Common myeloid progenitor, CD34-positive (primary cell): ENCODE measurements around the gene TRABD2A.
"Not testable (repeated sequence)": the region's sequence is repeated elsewhere in the genome, so short reads cannot be mapped to it uniquely, and the experiment has no call there.

Experiments used
- CTCF ChIA-PET: fragments of 350-600 bp; sonication (Branson Sonifier 250); formaldehyde crosslinking; loops from one replicate; lab custom pipeline; 2021; ENCODE audit warnings: antibody characterized with exemption; lab: Charles Lee
- POLR2A ChIA-PET: fragments of 350-600 bp; sonication (Branson Sonifier 250); formaldehyde crosslinking; loops from one replicate; lab custom pipeline; 2021; ENCODE audit warnings: antibody characterized with exemption; lab: Charles Lee
- DNase-seq, 3 donors: peaks; one replicate each; pipeline versions ENCODE4 v3.0.0 to v3.0.0-alpha.2; 2013
- H3K27ac ChIP-seq, 2 experiments: 1 replicate in 1 of 2; 2 replicates in 1 of 2; pipeline ENCODE4 v1.7.0; 2013; ENCODE audit warnings: inconsistent platforms in 2 of 2, low read length in 2 of 2, mild to moderate bottlenecking in 2 of 2, low read depth in 1 of 2, moderate library complexity in 1 of 2; ENCODE audit not compliant: severe bottlenecking in 2 of 2, insufficient read depth in 1 of 2, poor library complexity in 1 of 2
- H3K27me3 ChIP-seq, 5 experiments: replicated peaks in 2 of 5; 1 replicate in 3 of 5; 2 replicates in 2 of 5; pipeline versions ENCODE4 v1.6.1 to v1.7.0; 2013; ENCODE audit warnings: low read length in 4 of 5, mild to moderate bottlenecking in 2 of 5, moderate library complexity in 2 of 5, inconsistent platforms in 1 of 5; ENCODE audit not compliant: insufficient read depth in 5 of 5, control insufficient read depth in 4 of 5
- H3K36me3 ChIP-seq, 4 experiments: 1 replicate in 2 of 4; 2 replicates in 2 of 4; pipeline versions ENCODE4 v1.6.1 to v1.7.0; 2013; ENCODE audit warnings: low read length in 3 of 4, control low read depth in 1 of 4, mild to moderate bottlenecking in 1 of 4; ENCODE audit not compliant: control insufficient read depth in 4 of 4, insufficient read depth in 4 of 4
- H3K4me1 ChIP-seq, 4 experiments: 1 replicate in 3 of 4; 2 replicates in 1 of 4; pipeline versions ENCODE4 v1.6.1 to v1.7.1; 2013; ENCODE audit warnings: low read length in 3 of 4, mild to moderate bottlenecking in 3 of 4, control low read depth in 1 of 4, inconsistent platforms in 1 of 4, moderate library complexity in 1 of 4; ENCODE audit not compliant: control insufficient read depth in 4 of 4, insufficient read depth in 4 of 4; ENCODE audit errors: control extremely low read depth in 1 of 4
- H3K4me3 ChIP-seq, 7 experiments: 1 replicate in 4 of 7; 2 replicates in 3 of 7; pipeline versions ENCODE4 v1.5.1 to v1.7.0; 2013; ENCODE audit warnings: mild to moderate bottlenecking in 7 of 7, low read length in 6 of 7, moderate library complexity in 6 of 7, inconsistent platforms in 2 of 7, low read depth in 2 of 7, control low read depth in 1 of 7; ENCODE audit not compliant: insufficient read depth in 4 of 7, control insufficient read depth in 1 of 7; ENCODE audit errors: extremely low read depth in 1 of 7
- H3K9me3 ChIP-seq, 5 experiments: 1 replicate in 4 of 5; 2 replicates in 1 of 5; pipeline versions ENCODE4 v1.6.1 to v1.7.1; 2013; ENCODE audit warnings: low read length in 4 of 5, mild to moderate bottlenecking in 2 of 5, inconsistent platforms in 1 of 5, low read depth in 1 of 5, moderate library complexity in 1 of 5; ENCODE audit not compliant: control insufficient read depth in 4 of 5, insufficient read depth in 2 of 5; ENCODE audit errors: control extremely low read depth in 1 of 5
- WGBS: methylation state at CpG from one replicate; pipeline ENCODE4 v1.1.5; 2013; ENCODE audit not compliant: insufficient coverage; 5-methylcytosine and 5-hydroxymethylcytosine counted together

TRABD2A gene

GRCh38 chr2:84875619-84876018, 5.3 kb downstream of the TRABD2A start:
- 83% methylated on average over 1 of the region's 1 CpG for WGBS
- H3K27ac ChIP-seq, DNase-seq, H3K4me3 ChIP-seq, POLR2A ChIA-PET, H3K9me3 ChIP-seq, H3K36me3 ChIP-seq: not testable (repeated sequence)
- CTCF ChIA-PET = interaction anchor here (0.7 to 1.3 kb wide), 2 partner anchors 9 to 103 kb away, joined by 3 read pairs; no protein-coding TSS in a partner anchor
- peaks cover 0 to 42% (median 23%) of the 10 kb centered on the region in 5 experiments for H3K27me3 ChIP-seq
- peaks cover 8 to 12% (median 12%) of the 10 kb centered on the region in 4 experiments for H3K4me1 ChIP-seq

GRCh38 chr2:84875213-84875560, 5.7 kb downstream of the TRABD2A start:
- Histone ChIP-seq H3K36me3 (no peaks in the 10 kb centered on the region), H3K4me3 (no peak overlapping the region), H3K27ac (no peak overlapping the region), H3K27me3 (peaks cover 0 to 42% (median 19%) of the 10 kb centered on the region in 5 experiments), H3K9me3 (no peaks in the 10 kb centered on the region), H3K4me1 (peaks cover 6 to 8% (median 7%) of the 10 kb centered on the region in 4 experiments)
- 95% methylated on average over 4 of the region's 4 CpGs for WGBS
- CTCF ChIA-PET = interaction anchor here (0.7 kb wide), 1 partner anchor 103 kb away, joined by 3 read pairs; no protein-coding TSS in a partner anchor
- POLR2A ChIA-PET = no interaction called here
- no peak for DNase-seq

- Histone ChIP-seq H3K27me3 (peaks cover 0 to 37% (median 15%) of the 10 kb centered on the region in 5 experiments), H3K27ac (no peak overlapping the region), H3K4me3 (no peak overlapping the region), H3K36me3 (no peaks in the 10 kb centered on the region), H3K9me3 (no peaks in the 10 kb centered on the region), H3K4me1 (peaks cover 2 to 4% (median 2%) of the 10 kb centered on the region in 4 experiments)
- DNase-seq = no peak
- ChIA-PET CTCF (no interaction called here), POLR2A (no interaction called here)
- WGBS = 100% methylated on average over 7 of the region's 7 CpGs
These were observed 6.3 kb downstream of the TRABD2A start for GRCh38 chr2:84874381-84875212.

- CTCF ChIA-PET = interaction anchor here (1.0 kb wide), 1 partner anchor 9 kb away, joined by 4 read pairs; no protein-coding TSS in a partner anchor
- no peak overlapping the region for H3K27ac ChIP-seq
- WGBS = 93% methylated on average over 5 of the region's 5 CpGs
- H3K4me1 ChIP-seq = no peaks in the 10 kb centered on the region
- no peak overlapping the region for H3K4me3 ChIP-seq
- POLR2A ChIA-PET = no interaction called here
- H3K9me3 ChIP-seq = no peaks in the 10 kb centered on the region
- H3K36me3 ChIP-seq = no peaks in the 10 kb centered on the region
- H3K27me3 ChIP-seq = peaks cover 0 to 24% (median 10%) of the 10 kb centered on the region in 5 experiments
- no peak for DNase-seq
These were observed 7.5 kb downstream of the TRABD2A start for GRCh38 chr2:84873350-84873749.

DNA sequence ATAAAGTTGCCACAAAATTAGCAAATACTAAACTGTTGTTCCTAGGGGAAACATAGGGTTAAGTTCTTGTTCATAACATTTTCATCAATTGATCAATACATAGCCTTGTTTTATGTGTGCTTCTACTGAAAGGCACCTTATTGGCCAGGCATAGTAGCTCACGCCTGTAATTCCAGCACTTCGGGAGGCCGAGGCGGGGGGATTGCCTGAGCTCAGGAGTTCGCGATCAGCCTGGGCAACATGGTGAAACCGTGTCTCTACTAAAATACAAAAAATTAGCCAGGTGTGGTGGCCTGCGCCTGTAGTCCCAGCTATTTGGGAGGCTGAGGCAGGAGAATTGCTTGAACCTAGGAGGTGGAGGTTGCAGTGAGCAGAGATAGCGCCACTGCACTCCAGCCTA, 8.2 kb downstream of the TRABD2A start:
- H3K27ac ChIP-seq, H3K9me3 ChIP-seq, H3K36me3 ChIP-seq, H3K4me1 ChIP-seq, H3K4me3 ChIP-seq, DNase-seq, POLR2A ChIA-PET: not testable (repeated sequence)
- CTCF ChIA-PET = interaction anchor here (1.0 kb wide), 1 partner anchor 10 kb away, joined by 4 read pairs; no protein-coding TSS in a partner anchor
- H3K27me3 ChIP-seq = peaks cover 0 to 18% (median 4%) of the 10 kb centered on the region in 5 experiments
- WGBS = 96% methylated on average over 5 of the region's 9 CpGs

GRCh38 chr2:84870306-84870705, 10.6 kb downstream of the TRABD2A start:
- CTCF ChIA-PET = interaction anchor here (1.8 to 1.9 kb wide), 2 partner anchors 13 to 55 kb away, joined by 6 to 7 read pairs; no protein-coding TSS in a partner anchor
- 96% methylated on average over 11 of the region's 11 CpGs for WGBS
- no peak for DNase-seq
- Histone ChIP-seq H3K27me3 (peaks cover 0 to 6% (median 0%) of the 10 kb centered on the region in 5 experiments), H3K36me3 (no peaks in the 10 kb centered on the region), H3K9me3 (peaks cover 0 to 2% (median 0%) of the 10 kb centered on the region in 5 experiments), H3K4me3 (no peak overlapping the region), H3K27ac (no peak overlapping the region), H3K4me1 (no peaks in the 10 kb centered on the region)
- POLR2A ChIA-PET = no interaction called here

GRCh38 chr2:84868327-84868726, 12.6 kb downstream of the TRABD2A start:
- POLR2A ChIA-PET, H3K27ac ChIP-seq, H3K9me3 ChIP-seq, H3K4me3 ChIP-seq, H3K4me1 ChIP-seq, H3K36me3 ChIP-seq, DNase-seq, H3K27me3 ChIP-seq: not testable (repeated sequence)
- CTCF ChIA-PET = interaction anchor here (0.8 to 1.4 kb wide), 4 partner anchors 10 to 28 kb away, joined by 3 read pairs; no protein-coding TSS in a partner anchor
- WGBS = no CpG with 5 or more reads among the region's 4 CpGs
